ENCODE results near the gene AGAP3.

- TF ChIP-seq CTCF (conservative IDR thresholded peaks at IDR 0.05 in 1 of 2, IDR thresholded peaks at IDR 0.05 in 1 of 2; ENCODE audit: extremely low read depth in 1 of 2, insufficient read depth in 1 of 2, low read depth in 1 of 2, low read length in 2 of 2) = no peak
- TF ChIP-seq EZH2 (IDR thresholded peaks at IDR 0.05; ENCODE audit: borderline replicate concordance, low read length) = no peak
Measured at GRCh38 chr7:151038951-151039849, 47.1 kb upstream of the AGAP3 start.
